Progenitor cell of endocrine pancreas (in vitro differentiated cells): ENCODE data around the gene RNF146. TPM values are rescaled to one million over a fixed set of nuclear protein-coding genes. Genes with fewer than 3 reads are reported as not detected.

Source experiments
- DNase-seq: peaks from one replicate; pipeline ENCODE4 v3.0.0; 2021; ENCODE audit warnings: low spot score; ENCODE audit not compliant: unreplicated experiment
- H3K27ac Mint-ChIP-seq: 2 replicates; pipeline ENCODE4 v1.8.0; 2021; ENCODE audit warnings: mild to moderate bottlenecking, moderate library complexity, mixed read lengths
- H3K27me3 Mint-ChIP-seq: 2 replicates; pipeline ENCODE4 v1.8.0; 2021; ENCODE audit warnings: mixed read lengths
- H3K36me3 Mint-ChIP-seq: 2 replicates; pipeline ENCODE4 v1.8.0; 2022; ENCODE audit warnings: mixed read lengths; ENCODE audit not compliant: insufficient read depth
- H3K4me1 Mint-ChIP-seq: 2 replicates; pipeline ENCODE4 v1.8.0; 2021; ENCODE audit warnings: low read depth, mixed read lengths
- H3K4me3 Mint-ChIP-seq: 2 replicates; pipeline ENCODE4 v1.8.0; 2021; ENCODE audit warnings: low read depth, mild to moderate bottlenecking, moderate library complexity, mixed read lengths
- H3K9me3 Mint-ChIP-seq: 2 replicates; pipeline ENCODE4 v1.8.0; 2021; ENCODE audit warnings: low read depth, mixed read lengths
- total RNA-seq: library from RNA; stranded (reverse); gene quantifications from 2 replicates; pipeline ENCODE4 v1.2.1, GENCODE V29; 2021
- TF ChIP-seq, protein P1 (sequence below): fragments of 200-600 bp; sonication (generic); IDR thresholded peaks from one replicate; pipeline ENCODE4 v1.5.0; 2021; ENCODE audit warnings: antibody characterized with exemption, mild to moderate bottlenecking; ENCODE audit not compliant: unreplicated experiment

The RNF146 gene
- total RNA-seq, 1 donor from 2014 or later, result 61.2 TPM

DNA sequence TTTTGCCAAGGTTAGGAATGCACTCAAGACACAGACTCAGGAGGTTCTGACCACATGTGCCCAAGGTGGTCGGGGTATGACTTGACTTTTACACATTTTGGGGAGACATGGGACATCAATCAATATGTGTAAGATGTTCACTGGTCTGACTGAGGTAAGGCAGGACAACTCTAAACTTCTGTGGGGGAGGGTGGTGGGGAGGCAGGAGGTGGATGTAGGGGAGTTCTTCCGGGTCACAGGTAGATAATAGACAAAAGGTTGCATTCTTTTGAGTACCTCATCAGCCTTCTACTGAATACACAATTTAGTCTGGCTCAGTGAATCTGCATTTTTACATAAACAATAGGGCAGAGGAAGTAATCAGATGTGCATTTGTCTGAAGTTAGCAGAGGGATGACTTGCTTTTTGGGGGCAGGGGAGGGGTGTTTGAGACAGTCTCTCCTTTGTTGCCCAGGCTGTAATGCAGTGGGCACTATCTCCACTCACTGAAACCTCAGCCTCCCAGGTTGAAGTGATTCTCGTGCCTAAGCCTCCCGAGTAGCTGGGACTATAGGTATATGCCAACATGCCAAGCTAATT lies 65.8 kb downstream of the RNF146 start:
- Mint-ChIP-seq H3K27me3 (no peaks in the 10 kb centered on the region), H3K4me1 (peaks cover 18% of the 10 kb centered on the region), H3K27ac (peak overlapping the region; percentile 71), H3K4me3 (no peak overlapping the region), H3K9me3 (no peaks in the 10 kb centered on the region), H3K36me3 (peaks cover 7% of the 10 kb centered on the region)
- DNase-seq, result no peak
- TF ChIP-seq, protein P1, sequence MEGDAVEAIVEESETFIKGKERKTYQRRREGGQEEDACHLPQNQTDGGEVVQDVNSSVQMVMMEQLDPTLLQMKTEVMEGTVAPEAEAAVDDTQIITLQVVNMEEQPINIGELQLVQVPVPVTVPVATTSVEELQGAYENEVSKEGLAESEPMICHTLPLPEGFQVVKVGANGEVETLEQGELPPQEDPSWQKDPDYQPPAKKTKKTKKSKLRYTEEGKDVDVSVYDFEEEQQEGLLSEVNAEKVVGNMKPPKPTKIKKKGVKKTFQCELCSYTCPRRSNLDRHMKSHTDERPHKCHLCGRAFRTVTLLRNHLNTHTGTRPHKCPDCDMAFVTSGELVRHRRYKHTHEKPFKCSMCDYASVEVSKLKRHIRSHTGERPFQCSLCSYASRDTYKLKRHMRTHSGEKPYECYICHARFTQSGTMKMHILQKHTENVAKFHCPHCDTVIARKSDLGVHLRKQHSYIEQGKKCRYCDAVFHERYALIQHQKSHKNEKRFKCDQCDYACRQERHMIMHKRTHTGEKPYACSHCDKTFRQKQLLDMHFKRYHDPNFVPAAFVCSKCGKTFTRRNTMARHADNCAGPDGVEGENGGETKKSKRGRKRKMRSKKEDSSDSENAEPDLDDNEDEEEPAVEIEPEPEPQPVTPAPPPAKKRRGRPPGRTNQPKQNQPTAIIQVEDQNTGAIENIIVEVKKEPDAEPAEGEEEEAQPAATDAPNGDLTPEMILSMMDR, result no peak

Other genes with a start within 250 kb of the RNF146 start
- gene RSPO3, start 148.2 kb upstream of the RNF146 start, total RNA-seq, result 0.36 and 0.43 TPM in 2 replicates
- 60.3 and 62.0 TPM in 2 replicates for gene ECHDC1, start 76.7 kb downstream of the RNF146 start, total RNA-seq
- gene KIAA0408, start 192.5 kb downstream of the RNF146 start, total RNA-seq, result 0.91 and 1.4 TPM in 2 replicates